DMS53 treated with DMSO at 0.1 percent for 48 hours (cell line): ENCODE results near the gene CDRT15.
"Not testable (repeated sequence)": the region's sequence is repeated elsewhere in the genome, so short reads cannot be mapped to it uniquely, and the experiment has no call there.

Experiments used
- DNase-seq: peaks from one replicate; lab custom pipeline; 2025; ENCODE audit not compliant: unreplicated experiment; lab: John Stamatoyannopoulos, UW

CDRT15 gene

GRCh38 chr17:14236762-14237161, at the start of gene CDRT15:
Gene CDRT15, minus strand, starts transcription at chr17:14236862. Its CDS starts 29 bp downstream, at chr17:14236833.
- not testable (repeated sequence) for DNase-seq

DNA sequence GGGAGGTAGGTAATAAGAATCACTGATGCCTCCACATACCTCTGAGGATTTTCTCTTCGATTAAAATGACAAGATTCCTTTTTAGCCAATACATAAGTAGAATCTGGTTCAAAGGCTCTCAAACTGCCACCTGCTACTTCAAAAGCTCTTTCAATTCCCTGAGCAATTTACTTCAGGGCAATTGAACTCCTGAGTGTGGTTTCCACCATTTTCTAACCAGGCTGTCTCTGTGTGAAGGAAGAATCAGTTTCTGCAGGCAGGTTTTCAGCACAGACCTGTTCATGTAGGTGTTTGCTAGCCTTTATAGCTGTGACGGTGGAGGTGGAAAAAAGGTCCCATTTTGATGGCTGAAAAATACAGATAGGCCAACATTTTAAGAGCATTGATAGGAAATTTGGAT, 46.1 kb upstream of the CDRT15 start:
- DNase-seq: no peak

- DNase-seq: no peak
These were observed 44.9 kb upstream of the CDRT15 start for GRCh38 chr17:14281530-14281929.

DNA sequence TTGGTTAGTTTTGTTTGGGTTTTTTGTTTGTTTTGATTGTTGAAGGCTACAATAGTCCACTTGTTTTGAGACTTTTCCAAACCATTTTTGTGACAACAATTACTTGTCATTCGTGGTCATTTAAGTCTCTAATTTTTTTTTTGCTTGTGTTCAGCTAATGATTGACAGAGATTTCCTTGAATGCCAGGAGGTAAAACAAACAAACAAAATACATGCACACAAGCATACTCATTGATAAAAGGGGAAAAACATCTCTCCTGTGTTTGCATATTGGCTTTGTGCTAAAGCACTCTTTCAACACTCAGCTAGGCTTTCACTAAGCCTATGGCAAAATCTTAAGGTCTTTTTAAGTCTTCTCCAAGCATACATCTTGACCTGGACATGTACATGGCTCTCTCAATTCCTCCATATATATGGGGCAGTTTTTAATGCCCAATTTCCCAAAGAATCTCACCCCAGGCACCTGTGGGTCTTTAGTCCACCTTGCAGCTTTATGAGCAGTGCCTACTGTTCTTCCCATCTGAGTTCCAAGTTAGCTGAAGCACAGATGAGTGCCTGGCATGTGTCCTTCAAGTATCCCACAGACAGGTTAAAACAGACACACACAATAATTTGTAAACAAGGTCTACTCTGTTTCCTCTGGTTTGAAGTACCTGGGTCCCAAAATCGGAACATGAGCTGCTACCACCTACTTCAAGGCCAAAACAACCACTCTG, 40.0 kb upstream of the CDRT15 start:
- DNase-seq: no peak

DNA sequence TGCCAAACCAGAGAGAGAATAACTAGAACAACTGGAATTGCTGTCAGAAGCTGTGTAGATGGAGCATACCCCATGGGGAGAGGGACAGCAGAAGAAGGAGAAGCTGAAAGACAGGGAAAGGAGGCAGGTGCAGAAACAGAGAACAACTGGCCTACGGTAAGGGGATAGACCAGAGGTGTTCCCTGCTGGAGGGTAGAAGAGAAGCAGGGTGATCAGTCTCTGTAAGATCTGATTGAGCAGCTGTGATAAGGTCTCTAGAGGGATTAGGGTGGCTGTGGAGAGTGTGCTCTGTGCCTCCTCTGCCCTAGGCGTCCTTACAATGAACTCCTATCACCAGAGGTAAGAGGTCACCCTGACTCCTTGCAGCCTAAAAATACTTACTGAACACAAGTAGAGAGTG, 33.8 kb upstream of the CDRT15 start:
- DNase-seq: no peak

DNA sequence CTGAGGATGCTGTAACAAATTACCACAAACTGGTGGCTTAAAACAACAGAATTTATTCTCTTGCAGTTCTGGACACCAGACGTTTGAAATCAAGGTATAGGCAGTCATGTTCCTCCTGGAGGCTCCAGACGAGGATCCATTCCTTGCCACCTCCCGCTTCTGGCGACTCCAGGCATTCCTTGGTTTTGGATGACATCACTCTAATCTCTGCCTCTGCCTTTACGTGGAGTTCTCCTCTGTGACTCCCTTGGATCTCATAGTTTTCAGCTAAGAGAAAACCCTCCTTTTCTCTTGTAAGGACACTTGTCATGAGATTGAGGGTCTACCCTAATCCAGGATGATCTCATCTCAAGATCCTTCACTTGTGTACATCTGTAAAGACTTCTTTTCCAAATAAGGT, 32.8 kb upstream of the CDRT15 start:
- DNase-seq: no peak

GRCh38 chr17:14268264-14268663, 31.6 kb upstream of the CDRT15 start:
- DNase-seq: no peak

- no peak for DNase-seq
These were observed 24.7 kb upstream of the CDRT15 start for GRCh38 chr17:14261406-14261805.

DNA sequence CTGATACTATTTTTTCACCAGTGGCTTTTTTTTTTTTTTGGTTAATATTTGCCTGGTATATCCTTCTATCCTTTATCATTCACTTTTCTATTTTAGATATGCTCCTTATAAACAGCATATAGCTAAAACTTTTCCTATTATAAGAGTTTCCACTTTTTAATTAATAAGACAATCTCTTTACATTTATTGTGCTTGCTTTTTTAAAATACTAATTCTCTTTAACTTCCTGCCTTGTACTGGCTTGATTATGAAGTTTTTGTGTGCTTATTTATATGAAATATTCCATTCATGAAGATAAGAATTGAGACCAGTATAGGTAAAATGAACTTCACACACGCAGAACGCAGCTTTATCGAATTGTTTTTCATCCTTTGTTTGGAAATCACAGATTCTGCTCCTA, 9.0 kb upstream of the CDRT15 start:
- no peak for DNase-seq

GRCh38 chr17:14245002-14245401, 8.3 kb upstream of the CDRT15 start:
- no peak for DNase-seq

DNA sequence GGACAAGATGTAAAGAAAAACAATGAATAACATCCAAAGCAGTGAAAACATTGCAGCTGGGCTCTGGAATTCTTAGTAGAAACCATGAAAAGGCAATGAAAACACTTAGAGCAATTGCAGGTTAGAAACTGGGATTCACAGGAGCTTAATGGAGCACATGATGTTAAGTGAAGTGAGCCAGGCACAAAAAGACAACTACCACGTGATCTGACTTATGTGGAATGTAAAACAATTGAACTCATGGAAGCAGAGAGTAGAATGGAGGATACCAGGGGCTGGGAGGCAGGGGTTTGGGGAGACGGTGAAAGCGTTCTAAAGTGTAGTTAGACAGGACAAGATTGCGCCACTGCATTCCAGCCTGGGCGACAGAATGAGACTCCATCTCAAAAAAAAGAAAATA, 2.6 kb upstream of the CDRT15 start:
- DNase-seq: not testable (repeated sequence)

DNA sequence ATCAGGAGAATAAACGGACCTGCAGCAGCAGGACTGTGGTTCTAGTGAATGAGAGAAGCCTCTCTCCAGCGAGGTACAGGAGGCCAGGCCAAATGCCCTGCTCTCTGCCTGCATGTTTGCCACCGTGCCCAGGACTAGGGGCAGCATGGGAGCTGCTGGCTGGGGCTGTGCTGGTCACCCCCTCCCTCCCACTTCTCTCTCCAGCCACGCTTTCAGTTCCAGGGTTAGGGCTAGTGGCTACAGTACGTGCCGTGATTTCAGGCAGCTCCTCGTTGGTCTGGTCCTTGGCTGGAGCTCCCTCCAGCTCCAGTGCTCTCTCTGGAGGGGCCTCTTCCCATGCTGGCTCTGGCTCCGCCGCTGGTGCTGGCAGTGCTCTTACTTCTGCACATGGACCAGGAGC, 630 bp downstream of the CDRT15 start:
- not testable (repeated sequence) for DNase-seq

DNA sequence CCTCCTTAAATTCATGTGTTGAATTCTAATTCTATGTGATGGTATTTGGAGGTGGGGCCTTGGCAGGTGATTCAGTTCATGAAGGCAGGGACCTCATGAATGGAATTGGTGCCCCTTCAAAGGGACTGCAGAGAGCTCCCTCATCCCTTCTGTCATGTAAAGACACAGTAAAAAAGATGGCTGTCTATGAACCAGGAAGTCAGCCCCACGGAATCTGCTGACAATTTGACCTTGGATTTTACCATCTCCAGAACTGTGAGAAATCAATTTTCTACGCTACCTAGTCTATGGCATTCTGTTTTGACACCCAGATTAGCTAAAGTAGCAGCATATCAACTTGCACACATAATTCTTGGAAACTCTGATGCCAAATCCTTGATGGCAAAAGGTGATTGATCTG, 1.6 kb downstream of the CDRT15 start:
- DNase-seq: not testable (repeated sequence)

DNA sequence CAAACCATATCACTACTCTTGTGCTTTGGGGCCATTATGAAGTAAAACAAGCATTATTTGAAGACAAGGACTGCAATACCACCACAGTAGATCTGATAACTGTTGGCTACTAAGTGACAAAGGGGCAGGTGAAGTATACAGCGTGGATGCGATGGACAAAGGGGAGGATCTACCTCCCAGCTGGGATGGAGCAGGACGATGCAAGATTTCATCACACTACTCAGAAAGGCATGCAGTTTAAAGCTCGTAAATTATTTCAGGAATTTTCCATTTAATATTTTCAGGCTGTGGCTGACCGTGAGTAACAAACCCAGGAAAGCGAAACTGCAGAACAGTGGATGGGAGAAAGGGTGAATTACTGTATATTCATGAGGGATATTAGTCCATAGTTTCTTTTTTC, 5.5 kb downstream of the CDRT15 start:
- not testable (repeated sequence) for DNase-seq

DNA sequence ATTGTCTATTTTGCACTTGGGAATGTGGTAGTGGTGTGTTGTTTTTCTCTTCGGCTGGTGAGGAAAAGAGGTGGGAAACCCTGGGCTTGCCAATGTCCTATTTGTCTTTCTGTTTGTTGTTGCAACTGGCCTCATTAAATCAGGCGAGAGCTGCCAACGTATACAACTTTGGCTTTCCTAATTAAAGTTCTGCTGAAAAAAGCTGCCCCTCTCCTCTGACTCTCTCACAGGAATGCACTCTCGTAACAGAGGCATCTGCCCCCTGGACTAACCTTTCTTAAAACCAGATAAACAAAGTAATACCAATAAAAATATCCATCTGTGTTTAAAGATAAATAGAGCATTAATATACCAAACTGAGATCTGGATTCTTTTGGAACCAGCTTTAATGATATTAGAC, 7.8 kb downstream of the CDRT15 start:
- no peak for DNase-seq

DNA sequence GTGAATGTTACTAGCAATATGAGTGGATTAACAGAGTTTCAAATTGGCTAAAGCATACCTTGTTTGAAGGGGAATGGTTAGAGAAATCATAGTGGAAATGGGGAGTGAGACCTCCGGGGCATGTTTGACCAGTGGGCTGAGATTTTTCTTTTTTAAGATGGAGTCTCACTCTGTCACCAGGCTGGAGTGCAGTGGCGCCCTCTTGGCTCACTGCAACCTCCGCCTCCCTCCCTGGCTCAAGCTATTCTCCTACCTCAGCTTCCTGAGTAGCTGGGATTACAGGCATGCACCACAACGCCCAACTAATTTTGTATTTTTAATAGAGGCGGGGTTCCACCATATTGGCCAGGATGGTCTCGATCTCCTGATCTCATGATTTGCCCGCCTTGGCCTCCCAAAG, 9.6 kb downstream of the CDRT15 start:
- DNase-seq: no peak

- DNase-seq: no peak
These were observed 11.2 kb downstream of the CDRT15 start for GRCh38 chr17:14225254-14225980.

DNA sequence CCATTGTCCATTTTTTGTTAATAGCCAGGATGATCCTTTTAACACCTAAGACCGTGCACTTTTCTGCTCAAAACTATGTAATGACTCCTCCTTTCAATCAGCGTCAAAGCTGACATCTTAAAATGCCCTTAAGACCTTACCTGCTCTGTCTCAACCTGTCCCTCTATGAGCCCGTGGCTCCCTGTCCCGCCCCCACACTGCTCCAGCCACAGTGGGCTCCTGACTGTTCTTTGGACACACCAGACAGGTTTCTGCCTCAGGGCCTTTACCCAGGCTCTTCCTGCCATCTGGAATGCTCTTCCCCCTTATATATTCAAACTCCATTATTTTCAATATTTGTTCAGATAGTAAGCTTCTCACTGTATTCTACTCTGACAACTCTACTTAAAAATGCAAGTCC, 14.1 kb downstream of the CDRT15 start:
- DNase-seq: no peak

- DNase-seq: no peak
These were observed 22.4 kb downstream of the CDRT15 start for GRCh38 chr17:14214271-14214670.

DNA sequence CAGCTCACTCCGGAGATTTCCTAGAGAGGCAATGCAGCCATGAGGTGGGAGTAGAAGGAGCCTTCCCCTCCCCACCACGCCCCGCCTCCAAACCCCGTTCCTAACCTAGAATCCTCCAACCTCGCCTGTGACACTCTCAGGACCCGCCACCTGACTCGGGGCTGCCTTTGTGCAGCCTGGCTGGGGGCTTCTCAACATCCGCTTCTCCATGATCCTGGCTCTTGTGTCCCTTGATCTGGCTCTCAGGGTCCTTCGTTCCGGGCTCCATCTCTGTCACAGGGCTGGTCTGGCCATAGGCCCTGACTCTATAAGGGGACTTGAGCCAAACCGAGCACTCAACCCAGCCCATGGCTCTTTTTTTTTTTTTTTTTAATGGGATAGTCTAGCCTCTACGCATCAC, 24.3 kb downstream of the CDRT15 start:
- no peak for DNase-seq

- no peak for DNase-seq
These were observed 24.9 kb downstream of the CDRT15 start for GRCh38 chr17:14211801-14212200.

DNA sequence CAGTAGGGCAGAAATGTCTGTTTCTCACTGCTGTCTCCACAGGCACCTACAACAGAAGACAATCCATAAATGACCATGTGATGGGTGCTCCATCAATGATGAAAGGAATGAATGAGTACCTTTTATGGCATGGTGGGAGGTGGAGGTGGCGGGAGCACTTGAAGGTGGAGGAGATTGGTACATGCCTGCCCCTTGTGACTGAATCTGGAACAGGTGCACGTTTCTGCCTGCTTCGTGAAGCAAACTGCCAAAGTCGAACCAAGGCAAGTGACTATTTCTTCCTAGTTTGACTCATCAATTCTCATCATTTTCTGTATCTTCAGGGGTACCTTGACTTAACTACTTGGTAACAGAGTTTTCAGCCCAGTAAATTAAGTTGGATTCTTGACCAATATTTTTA, 25.4 kb downstream of the CDRT15 start:
- DNase-seq: no peak

DNA sequence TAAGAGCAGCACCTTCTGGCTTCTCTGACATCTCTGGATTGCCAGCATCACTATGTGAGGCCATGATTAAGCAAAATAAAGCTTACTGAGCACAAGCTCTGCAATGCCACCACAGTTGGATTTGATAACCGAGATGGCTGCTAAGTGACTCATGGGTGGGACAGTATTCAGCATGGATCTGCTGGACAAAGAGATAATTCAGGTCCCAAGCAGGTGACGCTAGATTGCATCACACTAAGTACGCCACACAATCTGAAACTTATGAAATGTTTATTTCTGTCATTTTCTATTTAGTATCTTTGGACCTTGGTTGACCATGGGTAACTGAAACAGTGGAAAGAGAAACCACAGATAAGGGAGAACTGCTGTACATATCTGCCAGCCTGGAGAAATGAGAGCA, 27.4 kb downstream of the CDRT15 start:
- DNase-seq: no peak
